ENCODE data around the gene SCML1.

SCML1 gene

DNA sequence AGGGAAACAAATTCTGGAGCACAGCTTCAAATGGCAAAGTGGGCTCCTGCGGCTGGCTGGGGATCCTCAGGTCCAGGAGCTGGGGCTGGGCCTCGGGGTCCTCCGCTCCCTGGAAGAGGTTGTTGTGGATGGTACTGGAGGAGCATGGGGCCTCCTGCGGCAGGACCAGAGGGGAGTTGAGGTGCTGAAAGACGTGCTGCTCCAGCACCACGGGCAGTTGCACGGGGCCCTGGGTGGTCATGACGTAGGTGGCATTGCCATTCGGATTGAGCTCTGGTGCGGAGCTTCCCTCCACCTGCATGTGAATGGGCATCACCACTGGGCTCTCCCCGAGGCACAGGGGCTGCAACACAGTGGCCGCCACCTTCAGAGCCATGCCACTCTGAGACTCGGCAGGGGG, 64.1 kb downstream of the SCML1 start:
- no peak for DNase-seq

DNA sequence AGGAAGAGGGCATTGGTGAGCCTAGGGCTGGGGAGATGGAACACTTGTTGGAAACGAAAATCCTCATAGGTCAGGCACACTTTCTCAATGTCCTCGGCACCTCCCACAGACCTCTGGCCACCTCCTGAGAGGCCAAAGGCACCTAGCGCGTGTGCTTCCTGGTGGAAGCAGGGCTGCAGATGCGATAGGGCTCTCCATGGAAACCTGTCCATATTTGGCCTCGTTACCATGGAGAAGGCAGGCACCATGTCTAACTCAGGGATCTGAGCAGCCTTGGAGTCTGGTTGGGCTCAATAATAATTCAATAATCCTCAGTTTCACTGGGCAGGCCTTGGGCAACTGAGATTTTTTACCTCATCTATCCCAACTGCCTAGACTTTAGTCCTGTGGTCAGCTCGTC, 65.5 kb downstream of the SCML1 start:
- no peak for DNase-seq

DNA sequence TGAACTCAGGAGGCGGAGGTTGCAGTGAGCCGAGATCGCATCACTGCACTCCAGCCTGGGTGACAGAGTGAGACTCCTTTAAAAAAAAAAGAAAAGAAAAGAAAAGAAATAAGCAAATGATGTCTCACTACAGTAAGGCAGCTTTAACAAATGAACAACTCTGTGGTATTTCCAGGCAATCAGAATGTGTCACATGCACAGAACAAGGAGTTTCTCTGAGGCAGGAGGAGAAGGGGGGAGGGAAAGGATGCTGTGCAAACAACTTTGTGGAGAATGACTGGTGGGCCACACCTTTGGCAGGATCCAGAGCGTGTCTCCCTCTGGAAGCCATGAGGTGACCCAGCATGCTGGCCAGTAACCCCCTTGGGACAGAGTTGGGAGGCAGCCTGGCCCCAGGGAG, 66.2 kb downstream of the SCML1 start:
- no peak for DNase-seq

Data from suppressor macrophage treated with lipopolysaccharide for 1 hour (primary cell).